Femur (tissue), 1 donor: ENCODE results near the gene LTK.
A peak's percentile ranks its signal among the peaks of the same experiment; 100 is the strongest.

Experiments
- DNase-seq: peaks from one replicate; pipeline ENCODE4 v3.0.0-alpha.2; 2017

Gene LTK

GRCh38 chr15:41523097-41523496 lies 9.5 kb upstream of the LTK start:
- DNase-seq = no peak

- DNase-seq = no peak
Observed at GRCh38 chr15:41521614-41522013, 8.0 kb upstream of the LTK start.

GRCh38 chr15:41520636-41521035 lies 7.0 kb upstream of the LTK start:
- DNase-seq = no peak

- DNase-seq = no peak
Observed at GRCh38 chr15:41517895-41518449, 4.3 kb upstream of the LTK start.

- DNase-seq = peak; percentile 38
Observed at GRCh38 chr15:41512940-41513505, 604 bp downstream of the LTK start.

GRCh38 chr15:41512512-41512939 lies 1.1 kb downstream of the LTK start:
- DNase-seq = no peak

GRCh38 chr15:41511899-41512369 lies 1.7 kb downstream of the LTK start:
- DNase-seq = no peak

GRCh38 chr15:41511331-41511898 lies 2.2 kb downstream of the LTK start:
- no peak for DNase-seq

- DNase-seq = no peak
Observed at GRCh38 chr15:41510728-41511127, 2.9 kb downstream of the LTK start.

GRCh38 chr15:41507820-41508290 lies 5.8 kb downstream of the LTK start:
- no peak for DNase-seq

GRCh38 chr15:41506796-41507341 lies 6.8 kb downstream of the LTK start:
- no peak for DNase-seq

GRCh38 chr15:41505776-41506175 lies 7.9 kb downstream of the LTK start:
- DNase-seq = no peak

GRCh38 chr15:41504751-41505492 lies 8.7 kb downstream of the LTK start:
- DNase-seq = no peak

GRCh38 chr15:41503669-41504010 lies 10.0 kb downstream of the LTK start:
- no peak for DNase-seq

- DNase-seq = no peak
Observed at GRCh38 chr15:41502795-41503668, 10.6 kb downstream of the LTK start.

GRCh38 chr15:41501931-41502794 lies 11.5 kb downstream of the LTK start:
- no peak for DNase-seq

GRCh38 chr15:41501191-41501917 lies 12.3 kb downstream of the LTK start:
- DNase-seq = no peak

- no peak for DNase-seq
Observed at GRCh38 chr15:41499109-41499851, 14.3 kb downstream of the LTK start.

- no peak for DNase-seq
Observed at GRCh38 chr15:41498657-41499056, 15.0 kb downstream of the LTK start.
